Heart right ventricle (tissue), 16 donors: ENCODE results near the gene GRB10. TPM values are rescaled to one million over a fixed set of nuclear protein-coding genes. Genes with fewer than 3 reads are reported as not detected.

Source experiments
- ATAC-seq, 8 donors: fragments of 200-7000 bp; cut with Tn5 transposase; one replicate each; pipeline ENCODE4 v1.9.1; 2020; ENCODE audit warnings: mild to moderate bottlenecking in 8 of 8, moderate library complexity in 8 of 8, moderate number of reproducible peaks in 1 of 8
- DNase-seq, 2 donors: peaks; one replicate each; pipeline ENCODE4 v3.0.0-alpha.2; 2020
- H3K27ac ChIP-seq, 10 donors: fragments of 200-600 bp; sonication (generic) in 2 of 10; one replicate each; pipeline versions ENCODE4 v1.5.0 to v1.8.0; 2020 to 2022; ENCODE audit warnings: mild to moderate bottlenecking in 3 of 10
- H3K27me3 ChIP-seq, 7 donors: fragments of 200-600 bp; one replicate each; pipeline ENCODE4 v1.8.0; 2021 to 2022; ENCODE audit warnings: mild to moderate bottlenecking in 2 of 7
- H3K36me3 ChIP-seq, 9 donors: fragments of 200-600 bp; sonication (generic) in 1 of 9; one replicate each; pipeline versions ENCODE4 v1.5.0 to v1.8.0; 2020 to 2022; ENCODE audit warnings: mild to moderate bottlenecking in 2 of 9
- H3K4me1 ChIP-seq, 9 donors: fragments of 200-600 bp; sonication (generic) in 1 of 9; one replicate each; pipeline versions ENCODE4 v1.5.0 to v1.8.0; 2020 to 2022; ENCODE audit warnings: mild to moderate bottlenecking in 4 of 9
- H3K4me3 ChIP-seq, 10 donors: fragments of 200-600 bp; sonication (generic) in 2 of 10; one replicate each; pipeline versions ENCODE4 v1.5.0 to v1.8.0; 2020 to 2022; ENCODE audit warnings: mild to moderate bottlenecking in 7 of 10, moderate library complexity in 2 of 10
- H3K9me3 ChIP-seq, 11 donors: fragments of 200-600 bp in 10 of 11; sonication (generic) in 2 of 11; one replicate each; pipeline versions ENCODE4 v1.5.0 to v1.8.0; 2013 to 2022; ENCODE audit warnings: mild to moderate bottlenecking in 2 of 11, control low read depth in 1 of 11, moderate library complexity in 1 of 11
- CTCF ChIP-seq, 9 donors: fragments of 200-600 bp; sonication (generic) in 2 of 9; IDR thresholded peaks; one replicate each; pipeline versions ENCODE4 v1.5.0 to v1.8.0; 2021 to 2022; ENCODE audit warnings: antibody characterized with exemption in 9 of 9, mild to moderate bottlenecking in 5 of 9, moderate library complexity in 1 of 9
- WGBS, 2 donors: extraction: QIAGEN DNeasy Blood & Tissue Kit; methylation state at CpG; one replicate each; pipeline ENCODE4 v1.1.7; 2013; ENCODE audit warnings: inconsistent platforms in 1 of 2; 5-methylcytosine and 5-hydroxymethylcytosine counted together
- intact Hi-C, 10 donors: fragments of 100-400 bp; cut with DNase I; formaldehyde crosslinking; loops; one replicate each; pipeline versions ENCODE4 v1.11.1 to v1.14.2; 2022
- polyA plus RNA-seq, 2 donors: library from polyadenylated mRNA; stranded (reverse); fragments of 200-250 nt; gene quantifications; one replicate each; pipeline ENCODE4 v1.2.3, GENCODE V29; 2013
- total RNA-seq, 10 donors: library from RNA; stranded (reverse); fragmentation: NEBNext Ultra II Directional in 3 of 10; extraction: Animal tissue kit (Norgen Biotek cat#: 25700) in 3 of 10; gene quantifications; one replicate each; pipeline versions ENCODE4 v1.2.1 to v1.2.4, GENCODE V29; 2021 to 2023
- donor health status: Arrhythmogenic right ventricular cardiomyopathy.
- donor health status: ischemic (EF 13 %, LVEDD 7.1; RV severe dilation, severe dysfunction).
- donor health status: healthy with polysubstance abuse.
- donor health status: DM: no; HTN: yes; CAD: no.
- donor health status: DM: no; HTN: no; CAD: no.
- donor health status: ischemic (EF 25% LVEDD 6.9; RV normal size, moderate dysfunction).
- donor health status: ischemic (EF 25% LVEDD 5.7; RV mildly dilated, moderate dysfunction).
- donor health status: healthy.
- donor health status: DM: yes; HTN: yes; CAD: no.
- donor health status: Ischemic cardiomyopathy.
- donor health status: ischemic (EF 35%, LVEDD 5.7; RV mildly dilated, moderate dysfunction).
- donor health status: nonischemic (EF 11% LVEDD 7.7; RV severe dilation, severe dysfunction).
- donor health status: DM: yes; HTN: yes; CAD: no.
- donor health status: PGD.
- donor health status: ischemic (EF 29% LVEDD 5.4; RV normal size, mild dysfunction).
- donor health status: nonischemic (EF 23%, LVEDD 6.1; RV moderate dilation, normal function).

The GRB10 gene
- total and polyA plus RNA-seq, 12 donors = 13.2 to 48.7 (median 29.6) TPM

- H3K27me3 ChIP-seq = peaks cover 0 to 9% (median 0%) of the 10 kb centered on the region in 7 donors
- peaks cover 0 to 9% (median 0%) of the 10 kb centered on the region in 11 donors for H3K9me3 ChIP-seq
- H3K4me3 ChIP-seq = peak overlapping the region; percentile 16 to 94 (median 72)
- intact Hi-C loops = loop anchor here in 7 of 10 donors (5.0 to 10.0 kb wide), 11 partner anchors 69 to 353 kb away; no protein-coding TSS in a partner anchor
- H3K27ac ChIP-seq = peak overlapping the region in 7 of 10 donors; percentile 77 to 94 (median 83)
- peaks cover 0 to 62% (median 33%) of the 10 kb centered on the region in 9 donors for H3K4me1 ChIP-seq
- DNase-seq = no peak
- WGBS, 2 donors = 58 to 66% methylated on average over 5 of the region's 5 CpGs
- ATAC-seq = no peak
- no peaks in the 10 kb centered on the region for H3K36me3 ChIP-seq
- TF ChIP-seq CTCF (IDR thresholded peaks at IDR 0.05) = no peak
These were observed 8.8 kb upstream of the GRB10 start for GRCh38 chr7:50791363-50791937.

DNA sequence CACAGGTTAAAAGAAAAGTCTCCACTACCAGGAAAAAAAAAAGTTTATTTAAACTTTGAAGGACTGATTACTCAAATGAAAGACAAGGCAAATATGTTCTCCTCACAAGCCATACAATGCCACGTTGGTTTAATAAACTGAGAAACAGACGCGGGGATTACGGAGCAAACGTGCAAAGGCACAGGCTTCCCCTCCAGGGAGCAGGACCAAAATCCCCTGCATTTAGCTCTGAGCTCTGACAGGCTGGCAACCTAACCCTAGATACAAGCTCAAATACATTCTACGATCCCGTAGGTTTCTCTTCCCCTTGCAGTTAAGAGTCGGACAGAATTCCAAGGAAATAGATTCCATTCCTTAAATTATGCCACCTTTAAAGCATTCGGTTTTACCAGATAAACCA, 7.7 kb upstream of the GRB10 start:
- Histone ChIP-seq H3K27me3 (peaks cover 0 to 9% (median 0%) of the 10 kb centered on the region in 7 donors), H3K27ac (peak overlapping the region in 3 of 10 donors; percentile 79 to 93 (median 83)), H3K9me3 (peaks cover 0 to 9% (median 0%) of the 10 kb centered on the region in 11 donors), H3K4me1 (peaks cover 0 to 71% (median 39%) of the 10 kb centered on the region in 9 donors), H3K36me3 (no peaks in the 10 kb centered on the region), H3K4me3 (peak overlapping the region in 9 of 10 donors; percentile 54 to 94 (median 72))
- no peak for ATAC-seq
- DNase-seq = no peak
- no peak for TF ChIP-seq CTCF (IDR thresholded peaks at IDR 0.05)
- intact Hi-C loops = loop anchor here in 7 of 10 donors (5.0 to 10.0 kb wide), 11 partner anchors 68 to 354 kb away; no protein-coding TSS in a partner anchor
- 50 to 65% methylated on average over 9 of the region's 9 CpGs for WGBS, 2 donors

- no peak for ATAC-seq
These were observed 5.7 kb upstream of the GRB10 start for GRCh38 chr7:50788382-50788781.

GRCh38 chr7:50787825-50788224, 5.1 kb upstream of the GRB10 start:
- TF ChIP-seq CTCF (IDR thresholded peaks at IDR 0.05) = no peak
- Histone ChIP-seq H3K27me3 (peaks cover 0 to 2% (median 0%) of the 10 kb centered on the region in 7 donors), H3K4me3 (no peak overlapping the region), H3K27ac (no peak overlapping the region), H3K4me1 (peaks cover 4 to 86% (median 59%) of the 10 kb centered on the region in 9 donors), H3K9me3 (peaks cover 0 to 9% (median 0%) of the 10 kb centered on the region in 11 donors), H3K36me3 (no peaks in the 10 kb centered on the region)
- 71 to 81% methylated on average over 4 of the region's 4 CpGs for WGBS, 2 donors
- ATAC-seq (no peak), DNase-seq (no peak)
- intact Hi-C loops = loop anchor here in 4 of 10 donors (5.0 to 10.0 kb wide), 3 partner anchors 76 to 357 kb away; no protein-coding TSS in a partner anchor

More at GRCh38 chr7:50788382-50788781, 5.7 kb upstream of the GRB10 start:
- H3K9me3 ChIP-seq = peaks cover 0 to 9% (median 0%) of the 10 kb centered on the region in 11 donors
- no peak for DNase-seq
- peaks cover 4 to 86% (median 57%) of the 10 kb centered on the region in 9 donors for H3K4me1 ChIP-seq
- no peaks in the 10 kb centered on the region for H3K36me3 ChIP-seq
- no peak overlapping the region for H3K27ac ChIP-seq
- no peaks in the 10 kb centered on the region for H3K27me3 ChIP-seq
- no peak overlapping the region for H3K4me3 ChIP-seq
- TF ChIP-seq CTCF (IDR thresholded peaks at IDR 0.05) = no peak
- intact Hi-C loops = loop anchor here in 4 of 10 donors (5.0 to 10.0 kb wide), 3 partner anchors 76 to 356 kb away; no protein-coding TSS in a partner anchor
- 97 to 99% methylated on average over 5 of the region's 5 CpGs for WGBS, 2 donors
